CD4-positive, alpha-beta T cell treated with Interleukin-17A for 4 hours (primary cell): ENCODE measurements around the gene MAPK1.
"Not testable (repeated sequence)": the region's sequence is repeated elsewhere in the genome, so short reads cannot be mapped to it uniquely, and the experiment has no call there.

ENCODE experiments used
- DNase-seq: peaks from one replicate; pipeline ENCODE4 v3.0.0-alpha.2; 2020; ENCODE audit warnings: mixed read lengths

MAPK1 gene

GRCh38 chr22:21845558-21846453, 21.6 kb downstream of the MAPK1 start:
- DNase-seq, result no peak

- DNase-seq, result no peak
Measured at GRCh38 chr22:21842946-21843345, 24.5 kb downstream of the MAPK1 start.

GRCh38 chr22:21841422-21841821, 26.0 kb downstream of the MAPK1 start:
- no peak for DNase-seq

DNA sequence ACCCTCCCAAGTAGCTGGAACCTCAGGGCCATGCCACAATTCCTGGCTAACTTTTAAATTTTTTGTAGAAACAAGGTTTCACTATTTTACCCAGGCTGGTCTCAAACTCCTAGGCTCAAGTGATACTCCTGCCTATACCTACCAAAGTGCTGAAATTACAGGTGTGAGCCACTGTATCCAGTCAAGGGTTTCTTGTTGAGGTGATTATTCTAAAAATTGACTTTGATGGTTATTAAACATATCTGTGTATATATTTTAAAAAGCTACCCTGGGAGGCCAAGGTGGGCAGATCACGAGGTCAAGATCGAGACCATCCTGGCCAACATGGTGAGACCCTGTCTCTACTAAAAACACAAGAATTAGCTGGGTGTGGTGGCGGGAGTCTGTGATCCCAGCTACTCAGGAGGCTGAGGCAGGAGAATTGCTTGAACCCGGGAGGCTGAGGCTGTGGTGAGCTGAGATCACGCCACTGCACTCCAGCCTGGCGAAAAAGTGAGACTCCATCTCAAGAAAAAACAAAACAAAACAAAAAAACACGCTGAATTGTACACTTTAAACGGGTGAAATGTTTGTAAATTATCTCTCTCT, 27.1 kb downstream of the MAPK1 start:
- DNase-seq, result no peak

DNA sequence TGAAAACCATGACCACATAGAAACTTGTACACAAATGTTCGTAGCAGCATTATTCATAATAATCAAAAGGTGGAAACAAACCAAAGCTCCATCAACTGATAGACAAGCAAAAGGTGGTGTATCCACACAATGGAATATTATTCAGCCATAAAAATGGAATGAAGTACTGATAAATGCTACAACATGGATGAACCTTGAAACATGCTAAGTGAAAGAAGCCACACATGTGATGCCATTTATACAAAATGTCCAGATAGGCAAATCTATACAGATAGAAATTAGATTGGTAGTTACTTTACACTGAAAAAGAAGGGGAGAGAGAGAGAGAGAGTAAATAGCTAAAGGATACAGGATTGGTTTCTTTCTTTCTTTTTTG, 27.7 kb downstream of the MAPK1 start:
- DNase-seq, result no peak

- not testable (repeated sequence) for DNase-seq
Measured at GRCh38 chr22:21839104-21839764, 28.2 kb downstream of the MAPK1 start.

DNA sequence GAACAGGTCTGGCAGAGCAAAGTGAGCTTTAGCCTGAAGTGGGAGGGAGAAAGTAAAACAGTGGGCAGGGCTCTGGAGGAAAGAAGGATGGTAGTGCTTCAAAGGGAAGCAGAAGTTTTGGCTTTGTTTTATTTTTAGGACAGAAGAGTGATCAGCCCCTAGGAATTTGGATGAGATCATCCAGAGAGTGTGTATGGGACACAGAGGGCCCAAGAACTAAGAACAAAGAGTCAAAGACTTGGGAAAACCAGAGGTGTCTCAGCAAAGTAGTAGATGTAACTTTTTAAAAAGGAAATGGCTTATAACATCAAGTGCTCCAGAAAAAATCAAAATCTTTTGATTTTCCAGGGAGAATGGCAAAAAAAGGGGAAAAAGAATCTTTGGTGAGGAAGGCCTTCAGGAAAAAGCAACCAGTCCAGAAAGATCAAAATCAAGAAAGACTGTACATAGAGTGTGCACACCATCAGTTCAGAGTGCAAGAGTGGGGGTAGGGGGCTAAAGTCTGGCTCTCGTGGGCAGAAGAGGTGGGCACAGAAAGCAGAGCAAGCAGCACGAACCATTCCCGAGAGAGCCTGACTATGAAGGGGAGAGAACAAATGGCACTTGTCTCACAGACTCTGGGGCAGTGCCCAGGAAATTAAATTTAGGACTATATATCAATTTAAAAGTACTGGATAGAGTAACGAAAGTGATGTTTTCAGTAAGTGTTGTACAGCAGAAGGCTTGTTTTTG, 30.0 kb downstream of the MAPK1 start:
- DNase-seq, result no peak

- not testable (repeated sequence) for DNase-seq
Measured at GRCh38 chr22:21836486-21836885, 31.0 kb downstream of the MAPK1 start.

DNA sequence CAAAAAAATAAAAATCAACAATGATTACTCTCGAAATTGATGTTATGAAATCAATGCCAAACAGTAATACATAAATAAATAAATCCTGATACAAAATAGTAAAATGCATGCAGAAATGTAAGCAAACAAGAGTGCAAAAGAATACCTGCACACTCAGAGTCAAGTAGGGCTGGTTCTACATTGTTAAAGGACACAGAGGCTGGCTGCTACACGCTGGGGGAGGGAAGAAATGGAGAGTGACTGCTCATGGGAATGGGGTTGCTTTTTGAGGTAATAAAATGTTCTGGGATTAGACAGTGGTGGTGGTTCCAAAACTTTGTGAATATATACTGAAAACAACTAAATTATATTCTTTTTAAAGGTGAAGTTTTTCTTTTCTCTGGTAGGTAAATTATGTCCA, 32.1 kb downstream of the MAPK1 start:
- DNase-seq, result no peak

DNA sequence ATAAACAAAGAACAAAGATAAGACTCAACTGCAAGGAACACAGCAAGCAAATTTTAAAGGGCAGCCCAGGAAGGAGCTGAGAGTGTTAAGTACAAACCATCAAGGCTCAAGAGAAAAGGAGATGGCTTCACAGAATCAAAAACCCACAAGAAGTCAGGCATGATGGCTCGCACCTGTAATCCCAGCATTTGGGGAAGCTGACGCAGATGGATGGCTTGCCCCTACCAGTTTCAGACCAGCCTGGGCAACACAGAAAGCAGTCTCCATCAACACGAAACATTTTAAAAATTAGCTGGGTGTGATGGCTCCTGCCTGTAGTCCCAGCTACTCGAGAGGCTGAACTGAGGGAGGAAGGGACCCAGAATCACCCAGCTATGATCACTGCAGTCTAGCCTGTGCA, 32.6 kb downstream of the MAPK1 start:
- DNase-seq, result no peak

- DNase-seq, result peak; percentile 24
Measured at GRCh38 chr22:21832291-21833290, 34.9 kb downstream of the MAPK1 start.

DNA sequence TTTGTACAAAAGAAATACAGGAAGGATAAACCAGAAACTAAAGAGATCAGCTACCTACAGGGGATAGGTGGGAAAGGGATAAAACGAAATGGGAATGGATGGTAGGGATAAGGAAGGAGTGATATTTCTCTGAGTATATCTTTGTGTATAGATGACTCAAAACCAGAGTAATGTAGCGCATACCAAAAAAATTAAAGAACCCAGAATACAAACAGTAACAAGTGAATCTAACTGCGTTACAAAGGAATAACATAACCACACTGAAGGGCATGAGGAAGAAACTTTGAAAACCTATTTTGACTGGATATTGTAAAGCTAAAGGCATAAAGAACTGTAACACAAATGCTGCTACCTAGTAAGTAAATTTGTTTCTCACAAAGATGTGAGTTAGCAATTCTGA, 37.9 kb downstream of the MAPK1 start:
- DNase-seq, result no peak

- no peak for DNase-seq
Measured at GRCh38 chr22:21828268-21828638, 39.2 kb downstream of the MAPK1 start.

DNA sequence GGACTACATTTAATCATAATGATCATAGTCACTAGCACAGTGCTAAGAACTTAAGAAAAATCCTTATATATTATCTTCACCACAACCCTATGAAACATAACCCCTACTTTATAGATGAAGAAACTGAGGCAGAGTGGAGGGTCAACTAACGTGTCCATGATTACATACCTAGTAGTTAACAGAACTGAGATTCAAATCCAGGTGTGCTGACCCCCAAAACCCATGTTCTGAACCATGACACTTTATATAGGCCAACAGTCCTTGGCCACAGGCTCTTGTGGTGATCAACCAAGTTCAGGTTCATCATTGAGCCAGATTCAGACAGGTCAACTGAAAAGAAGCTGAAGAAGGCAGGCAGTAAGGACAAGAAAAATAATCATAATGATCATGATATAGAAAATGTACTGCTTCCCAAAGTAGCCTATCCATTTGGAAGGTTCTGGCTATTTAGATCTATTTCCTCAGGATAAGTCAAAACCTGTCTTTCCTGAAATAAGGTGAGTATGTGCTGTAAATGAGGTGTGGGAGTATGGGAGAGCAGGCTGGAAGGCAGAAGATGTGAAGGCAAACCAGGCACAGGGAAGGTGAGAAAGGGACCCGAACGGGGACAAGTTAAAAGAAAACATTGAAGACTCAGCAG, 39.7 kb downstream of the MAPK1 start:
- no peak for DNase-seq

DNA sequence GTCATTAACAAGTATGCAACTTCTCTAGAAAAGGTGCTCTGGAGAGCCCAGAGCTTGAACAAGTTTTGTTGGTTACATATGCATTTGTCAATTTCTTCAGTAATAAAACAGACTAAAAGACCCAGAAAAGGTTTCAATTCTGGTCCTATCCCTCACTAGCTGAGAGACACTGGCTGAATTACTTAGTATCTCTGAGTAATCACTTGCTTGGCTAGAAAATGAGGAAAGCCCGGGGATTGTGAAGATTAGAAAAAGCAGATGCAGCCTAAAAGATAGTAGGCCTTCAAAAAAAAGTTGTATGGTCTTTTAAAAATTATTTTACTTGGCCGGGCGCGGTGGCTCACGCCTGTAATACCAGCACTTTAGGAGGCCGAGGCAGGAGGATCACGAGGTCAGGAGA, 41.2 kb downstream of the MAPK1 start:
- DNase-seq, result no peak

- DNase-seq, result not testable (repeated sequence)
Measured at GRCh38 chr22:21824962-21825361, 42.5 kb downstream of the MAPK1 start.

DNA sequence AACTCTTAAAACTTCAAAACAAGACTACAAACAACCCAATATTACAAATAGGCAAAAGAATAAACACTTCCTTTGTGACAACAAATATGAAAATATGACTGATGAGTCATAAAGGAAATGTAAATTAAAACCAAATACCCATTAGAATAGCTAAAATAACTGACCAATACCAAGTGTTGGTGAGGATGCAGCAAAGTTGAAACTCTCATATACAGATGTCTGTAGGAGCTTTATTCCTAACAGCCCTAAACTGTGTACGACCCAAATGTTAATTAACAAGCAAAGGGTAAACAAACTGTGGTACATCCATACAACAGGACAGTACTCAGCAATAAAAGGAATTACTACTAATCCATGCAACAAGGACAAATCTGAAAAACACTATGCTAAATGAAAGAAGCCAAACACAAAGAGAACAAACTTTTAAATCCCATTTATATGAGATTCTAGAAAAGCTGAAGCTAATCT, 43.0 kb downstream of the MAPK1 start:
- DNase-seq, result no peak

GRCh38 chr22:21823740-21824444, 43.6 kb downstream of the MAPK1 start:
- no peak for DNase-seq

DNA sequence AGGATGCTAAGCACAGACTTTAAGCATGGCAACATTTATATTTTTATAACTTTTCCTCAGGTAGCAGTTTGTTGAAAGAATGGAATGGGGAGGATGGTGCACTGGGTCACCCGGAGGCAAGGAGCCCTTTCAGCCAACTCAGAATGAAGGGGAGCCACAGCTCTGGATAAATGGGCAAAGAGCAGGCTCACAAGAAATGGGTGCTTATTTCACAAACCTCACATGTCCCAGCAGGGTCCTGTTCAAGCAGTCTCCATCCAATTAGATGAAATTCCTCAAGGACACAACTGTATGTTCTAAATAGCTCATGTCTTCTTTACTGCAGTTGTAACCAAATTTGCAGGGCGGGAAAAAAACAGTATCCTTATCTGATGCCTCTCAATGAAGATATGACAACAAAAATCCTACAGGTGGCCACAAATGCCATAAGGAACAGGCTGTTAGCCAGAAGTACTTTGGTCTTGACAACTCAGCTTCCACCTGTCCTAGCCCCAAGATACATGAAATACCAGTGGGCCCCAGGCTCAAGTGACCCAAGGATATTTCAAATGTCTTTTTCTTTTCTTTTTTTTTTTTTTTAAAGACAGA, 48.2 kb downstream of the MAPK1 start:
- DNase-seq, result no peak

- DNase-seq, result peak; percentile 17
Measured at GRCh38 chr22:21818487-21819182, 48.8 kb downstream of the MAPK1 start.
